ENCODE results near the gene ENOX1.

DNA sequence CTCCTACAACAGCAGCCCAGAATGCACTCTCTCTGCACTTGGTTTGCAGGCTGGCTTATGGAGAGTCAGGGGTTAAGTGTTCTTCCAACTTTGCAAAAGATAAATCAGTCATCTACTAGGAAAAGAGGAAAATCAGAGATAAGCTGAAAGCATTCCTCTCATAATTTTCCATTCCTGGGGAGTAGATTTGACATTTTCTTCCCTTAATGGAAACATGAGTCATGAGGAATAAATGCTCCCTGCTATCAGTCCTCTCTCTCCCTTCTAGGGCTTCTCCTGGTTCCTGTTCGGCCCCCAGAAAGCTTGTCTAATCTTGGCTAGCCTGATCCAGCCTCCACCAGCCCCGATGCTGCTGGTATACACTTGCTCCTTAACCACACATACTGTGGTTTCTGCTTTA lies 28.4 kb upstream of the ENOX1 start:
- TF ChIP-seq SIN3A (IDR thresholded peaks at IDR 0.05; ENCODE audit: borderline replicate concordance, insufficient read depth, low read length) (no peak), POLR2AphosphoS5 (IDR thresholded peaks at IDR 0.05; ENCODE audit: low read depth, low read length) (no peak)

Measured in PFSK-1 (cell line).